SJCRH30 (cell line): ENCODE results near the gene ASMT. TPM values are rescaled to one million over a fixed set of nuclear protein-coding genes. Genes with fewer than 3 reads are reported as not detected.
"Not testable (repeated sequence)": the region's sequence is repeated elsewhere in the genome, so short reads cannot be mapped to it uniquely, and the experiment has no call there.

Experiments
- DNase-seq, 2 experiments: peaks; one replicate each; pipeline ENCODE4 v3.0.0-alpha.2; 2015 to 2020
- H3K27ac ChIP-seq: fragments of 250-450 bp; sonication (Bioruptor Pico); 2 replicates; pipeline ENCODE4 v1.5.1; 2020; ENCODE audit warnings: mild to moderate bottlenecking, moderate library complexity
- H3K27me3 ChIP-seq: fragments of 250-450 bp; sonication (Bioruptor Pico); 2 replicates; pipeline ENCODE4 v1.5.1; 2020; ENCODE audit warnings: mild to moderate bottlenecking, moderate library complexity
- H3K36me3 ChIP-seq: fragments of 250-450 bp; sonication (Bioruptor Pico); 2 replicates; pipeline ENCODE4 v1.5.1; 2020; ENCODE audit warnings: mild to moderate bottlenecking, moderate library complexity
- H3K4me1 ChIP-seq: fragments of 250-450 bp; sonication (Bioruptor Pico); 2 replicates; pipeline ENCODE4 v1.5.1; 2020; ENCODE audit warnings: mild to moderate bottlenecking, moderate library complexity
- H3K4me3 ChIP-seq: fragments of 250-450 bp; sonication (Bioruptor Pico); 2 replicates; pipeline ENCODE4 v1.5.1; 2020; ENCODE audit warnings: mild to moderate bottlenecking, moderate library complexity
- H3K9me3 ChIP-seq: fragments of 250-450 bp; sonication (Bioruptor Pico); replicated peaks from 2 replicates; pipeline ENCODE4 v1.5.1; 2020; ENCODE audit warnings: mild to moderate bottlenecking, moderate library complexity
- total RNA-seq: library from RNA; depleted of rRNA; stranded (reverse); fragments of >200 nt; shearing (Covaris generic); gene quantifications from 2 replicates; pipeline ENCODE4 v1.2.3, GENCODE V29; 2014

Gene ASMT
- total RNA-seq, 1 experiment from 2014 or later, result not detected

- H3K9me3 ChIP-seq, result no peaks in the 10 kb centered on the region
- peak; percentile 12 to 50 for DNase-seq
- H3K4me3 ChIP-seq, result no peak overlapping the region
- no peak overlapping the region for H3K27ac ChIP-seq
- H3K4me1 ChIP-seq, result peaks cover 7% of the 10 kb centered on the region
- H3K36me3 ChIP-seq, result no peaks in the 10 kb centered on the region
- no peaks in the 10 kb centered on the region for H3K27me3 ChIP-seq
Measured at GRCh38 chrX:1657367-1658070, 42.7 kb downstream of the ASMT start.

GRCh38 chrX:1658071-1658491 lies 43.2 kb downstream of the ASMT start:
- Histone ChIP-seq H3K27me3 (no peaks in the 10 kb centered on the region), H3K4me3 (no peak overlapping the region), H3K27ac (no peak overlapping the region), H3K4me1 (peaks cover 7% of the 10 kb centered on the region), H3K9me3 (no peaks in the 10 kb centered on the region), H3K36me3 (no peaks in the 10 kb centered on the region)
- peak; percentile 12 to 48 for DNase-seq

- no peaks in the 10 kb centered on the region for H3K9me3 ChIP-seq
- DNase-seq, result no peak
Measured at GRCh38 chrX:1659664-1660461, 45.0 kb downstream of the ASMT start.

GRCh38 chrX:1661048-1661921 lies 46.4 kb downstream of the ASMT start:
- Histone ChIP-seq H3K36me3 (no peaks in the 10 kb centered on the region), H3K9me3 (no peaks in the 10 kb centered on the region), H3K27ac (no peak overlapping the region), H3K4me3 (no peak overlapping the region), H3K4me1 (peaks cover 7% of the 10 kb centered on the region), H3K27me3 (no peaks in the 10 kb centered on the region)
- DNase-seq, result no peak

More at GRCh38 chrX:1659664-1660461, 45.0 kb downstream of the ASMT start:
- no peaks in the 10 kb centered on the region for H3K27me3 ChIP-seq
- H3K36me3 ChIP-seq, result no peaks in the 10 kb centered on the region
- peaks cover 7% of the 10 kb centered on the region for H3K4me1 ChIP-seq
- no peak overlapping the region for H3K27ac ChIP-seq
- H3K4me3 ChIP-seq, result no peak overlapping the region

GRCh38 chrX:1661922-1662221 lies 47.0 kb downstream of the ASMT start:
- no peak overlapping the region for H3K27ac ChIP-seq
- no peaks in the 10 kb centered on the region for H3K9me3 ChIP-seq
- no peak for DNase-seq
- H3K36me3 ChIP-seq, result no peaks in the 10 kb centered on the region
- H3K4me3 ChIP-seq, result no peak overlapping the region
- peaks cover 7% of the 10 kb centered on the region for H3K4me1 ChIP-seq
- no peaks in the 10 kb centered on the region for H3K27me3 ChIP-seq

- DNase-seq, result no peak
- no peaks in the 10 kb centered on the region for H3K9me3 ChIP-seq
- no peaks in the 10 kb centered on the region for H3K36me3 ChIP-seq
- no peaks in the 10 kb centered on the region for H3K4me1 ChIP-seq
- H3K4me3 ChIP-seq, result no peak overlapping the region
- H3K27me3 ChIP-seq, result no peaks in the 10 kb centered on the region
- H3K27ac ChIP-seq, result no peak overlapping the region
Measured at GRCh38 chrX:1667566-1667965, 52.7 kb downstream of the ASMT start.

GRCh38 chrX:1673337-1673736 lies 58.5 kb downstream of the ASMT start:
- Histone ChIP-seq H3K27me3 (no peaks in the 10 kb centered on the region), H3K4me1 (no peaks in the 10 kb centered on the region), H3K4me3 (no peak overlapping the region), H3K27ac (no peak overlapping the region), H3K36me3 (no peaks in the 10 kb centered on the region), H3K9me3 (no peaks in the 10 kb centered on the region)
- peak; percentile 9 to 62 for DNase-seq

GRCh38 chrX:1676866-1677265 lies 62.0 kb downstream of the ASMT start:
- DNase-seq, result no peak

GRCh38 chrX:1679238-1679637 lies 64.4 kb downstream of the ASMT start:
- no peaks in the 10 kb centered on the region for H3K27me3 ChIP-seq
- H3K4me1 ChIP-seq, result no peaks in the 10 kb centered on the region
- no peaks in the 10 kb centered on the region for H3K36me3 ChIP-seq
- no peak overlapping the region for H3K27ac ChIP-seq
- no peak overlapping the region for H3K4me3 ChIP-seq
- H3K9me3 ChIP-seq, result no peaks in the 10 kb centered on the region
- DNase-seq, result no peak

More at GRCh38 chrX:1676866-1677265, 62.0 kb downstream of the ASMT start:
- Histone ChIP-seq H3K27ac (no peak overlapping the region), H3K27me3 (no peaks in the 10 kb centered on the region), H3K4me3 (no peak overlapping the region), H3K36me3 (no peaks in the 10 kb centered on the region), H3K9me3 (no peaks in the 10 kb centered on the region), H3K4me1 (no peaks in the 10 kb centered on the region)

GRCh38 chrX:1681439-1681838 lies 66.6 kb downstream of the ASMT start:
- Histone ChIP-seq H3K27me3 (no peaks in the 10 kb centered on the region), H3K27ac (no peak overlapping the region), H3K4me3 (no peak overlapping the region), H3K36me3 (no peaks in the 10 kb centered on the region), H3K9me3 (no peaks in the 10 kb centered on the region), H3K4me1 (no peaks in the 10 kb centered on the region)
- no peak for DNase-seq

GRCh38 chrX:1681856-1682255 lies 67.0 kb downstream of the ASMT start:
- not testable (repeated sequence) for H3K9me3 ChIP-seq, H3K27ac ChIP-seq, DNase-seq, H3K4me3 ChIP-seq, H3K27me3 ChIP-seq, H3K4me1 ChIP-seq, H3K36me3 ChIP-seq

- not testable (repeated sequence) for H3K4me3 ChIP-seq, H3K4me1 ChIP-seq, H3K9me3 ChIP-seq, DNase-seq, H3K27me3 ChIP-seq, H3K36me3 ChIP-seq, H3K27ac ChIP-seq
Measured at GRCh38 chrX:1682501-1682900, 67.6 kb downstream of the ASMT start.

GRCh38 chrX:1684883-1685282 lies 70.0 kb downstream of the ASMT start:
- H3K36me3 ChIP-seq, H3K27ac ChIP-seq: not testable (repeated sequence)

GRCh38 chrX:1685444-1685880 lies 70.6 kb downstream of the ASMT start:
- H3K4me1 ChIP-seq, H3K36me3 ChIP-seq, H3K4me3 ChIP-seq, DNase-seq, H3K9me3 ChIP-seq, H3K27ac ChIP-seq, H3K27me3 ChIP-seq: not testable (repeated sequence)

More at GRCh38 chrX:1684883-1685282, 70.0 kb downstream of the ASMT start:
- H3K4me3 ChIP-seq, DNase-seq, H3K4me1 ChIP-seq, H3K27me3 ChIP-seq, H3K9me3 ChIP-seq: not testable (repeated sequence)

GRCh38 chrX:1686642-1687041 lies 71.8 kb downstream of the ASMT start:
- Histone ChIP-seq H3K27me3 (no peaks in the 10 kb centered on the region), H3K4me3 (no peak overlapping the region), H3K4me1 (no peaks in the 10 kb centered on the region), H3K9me3 (no peaks in the 10 kb centered on the region), H3K36me3 (no peaks in the 10 kb centered on the region), H3K27ac (no peak overlapping the region)
- no peak for DNase-seq
